Mucosa of stomach (tissue), 1 donor: ENCODE measurements around the gene PNCK.
"Not testable (repeated sequence)": the region's sequence is repeated elsewhere in the genome, so short reads cannot be mapped to it uniquely, and the experiment has no call there.

ENCODE experiments used
- H3K27me3 ChIP-seq: one replicate; pipeline ENCODE4 v1.7.0; 2013; ENCODE audit warnings: mild to moderate bottlenecking, low read length; ENCODE audit not compliant: control insufficient read depth, insufficient read depth
- H3K36me3 ChIP-seq: one replicate; pipeline ENCODE4 v1.7.0; 2013; ENCODE audit warnings: low read length; ENCODE audit not compliant: control insufficient read depth, insufficient read depth
- H3K4me1 ChIP-seq: one replicate; pipeline ENCODE4 v1.7.0; 2013; ENCODE audit warnings: mild to moderate bottlenecking, low read length; ENCODE audit not compliant: control insufficient read depth, insufficient read depth
- H3K4me3 ChIP-seq: one replicate; pipeline ENCODE4 v1.7.0; 2013; ENCODE audit warnings: low read length
- H3K9ac ChIP-seq: one replicate; pipeline ENCODE4 v1.7.0; 2013; ENCODE audit warnings: mild to moderate bottlenecking, low read length, moderate library complexity
- H3K9me3 ChIP-seq: one replicate; pipeline ENCODE4 v1.7.0; 2013; ENCODE audit warnings: mild to moderate bottlenecking, low read length, moderate library complexity; ENCODE audit not compliant: control insufficient read depth
- donor health status: Pancreatic carcinoma.

The PNCK gene

DNA sequence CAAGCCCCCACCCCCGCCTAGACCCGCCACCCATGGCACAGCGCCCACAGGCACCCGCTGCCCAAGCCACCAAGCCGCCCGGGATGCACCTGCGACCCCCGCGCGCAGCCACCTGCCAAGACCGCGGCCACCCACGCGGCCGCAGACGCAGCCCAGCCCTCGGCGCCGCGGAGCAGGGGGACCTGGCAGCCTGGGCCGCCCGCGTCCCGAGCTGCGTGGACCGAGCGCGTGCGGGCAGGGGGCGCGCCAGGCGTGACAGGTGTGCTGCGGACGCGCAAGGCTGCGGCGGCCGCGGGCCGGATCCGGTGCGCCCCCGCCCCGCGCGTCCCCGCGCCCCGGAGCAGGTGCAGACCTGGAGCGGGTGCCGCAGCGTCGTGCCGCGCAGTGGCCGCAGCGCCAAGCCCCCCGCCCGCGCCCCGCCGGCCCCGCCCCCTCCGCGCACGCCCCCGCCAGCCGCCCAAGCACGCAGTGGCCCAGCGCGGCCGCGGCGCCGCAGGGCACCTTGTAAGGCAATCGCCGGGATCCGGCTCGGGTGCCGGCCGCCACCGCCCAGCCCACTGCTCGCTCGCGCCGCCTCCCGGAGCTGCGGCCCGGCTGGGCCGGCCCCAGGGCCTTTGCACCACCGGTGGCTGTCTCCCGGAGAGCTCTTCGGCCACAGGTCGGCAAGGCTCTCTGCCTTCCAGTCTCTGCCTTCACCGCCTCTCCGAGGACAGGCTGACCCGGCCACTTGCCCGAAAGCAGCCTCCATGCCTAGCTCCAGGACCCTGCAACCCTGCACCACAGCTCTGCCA is at the start of gene PNCK:
TSS of gene PNCK (minus strand) at position 386 of the 791 bp plus-strand sequence. CDS start 737 bp downstream, outside the sequence.
- Histone ChIP-seq H3K36me3 (no peaks in the 10 kb centered on the region), H3K9ac (no peak within 1 kb of the TSS), H3K4me1 (no peaks in the 10 kb centered on the region), H3K27me3 (peaks cover 13% of the 10 kb centered on the region), H3K4me3 (no peak within 1 kb of the TSS), H3K9me3 (no peaks in the 10 kb centered on the region)

DNA sequence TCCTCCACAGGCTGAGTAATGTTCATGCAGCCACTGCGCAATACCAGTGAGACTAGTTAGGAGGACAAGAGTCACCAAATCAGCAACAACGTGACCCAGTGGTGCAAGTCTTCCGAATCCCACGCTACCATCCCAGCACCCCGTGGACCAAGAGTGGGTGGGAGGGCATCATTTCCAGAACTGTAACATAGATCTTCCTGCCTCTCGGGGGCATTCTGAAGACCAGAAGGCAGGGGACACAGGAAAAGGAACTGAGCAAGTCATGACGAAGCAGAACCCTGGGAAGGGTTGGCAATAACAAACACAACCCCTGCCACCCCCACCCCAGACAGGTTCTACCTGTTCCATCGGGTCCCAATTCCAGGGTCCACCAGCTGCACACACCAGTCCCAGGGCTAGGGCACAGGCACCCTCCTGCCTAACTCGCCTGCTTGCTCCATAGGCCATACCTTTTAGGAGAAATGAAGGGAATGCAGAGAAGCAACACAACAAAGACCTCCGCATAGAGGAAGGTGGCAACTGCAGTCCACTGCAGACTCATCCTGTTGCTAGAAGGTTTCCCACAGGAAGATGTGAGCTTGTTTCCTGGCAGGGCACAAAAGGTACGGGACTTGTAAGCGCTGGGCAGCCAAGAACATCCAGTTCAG is 49.2 kb upstream of the PNCK start:
- no peak overlapping the region for H3K4me3 ChIP-seq
- H3K27me3 ChIP-seq: no peaks in the 10 kb centered on the region
- peak overlapping the region; percentile 68 for H3K9ac ChIP-seq
- H3K4me1 ChIP-seq: peaks cover 33% of the 10 kb centered on the region
- H3K9me3 ChIP-seq: no peaks in the 10 kb centered on the region
- no peaks in the 10 kb centered on the region for H3K36me3 ChIP-seq

DNA sequence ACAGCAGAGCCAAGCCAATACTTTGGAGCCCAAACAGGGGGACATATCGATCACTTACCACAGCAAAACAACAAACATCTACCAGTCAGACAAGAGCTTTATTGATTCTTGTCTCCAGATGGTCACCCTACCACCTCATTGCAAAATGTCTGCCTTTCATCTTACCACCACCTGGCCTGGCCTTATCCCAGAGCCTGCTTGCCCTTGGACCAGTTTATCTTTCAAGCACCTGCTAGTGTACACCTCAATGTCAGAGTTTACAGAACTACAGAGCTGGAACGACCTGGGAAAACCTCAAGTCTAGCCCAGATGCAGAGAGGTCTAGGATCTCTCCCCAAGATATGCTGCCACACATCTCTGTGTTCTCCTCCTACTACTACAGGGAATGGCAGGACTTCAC is 46.1 kb upstream of the PNCK start:
- Histone ChIP-seq H3K36me3 (no peaks in the 10 kb centered on the region), H3K9ac (no peak overlapping the region)

DNA sequence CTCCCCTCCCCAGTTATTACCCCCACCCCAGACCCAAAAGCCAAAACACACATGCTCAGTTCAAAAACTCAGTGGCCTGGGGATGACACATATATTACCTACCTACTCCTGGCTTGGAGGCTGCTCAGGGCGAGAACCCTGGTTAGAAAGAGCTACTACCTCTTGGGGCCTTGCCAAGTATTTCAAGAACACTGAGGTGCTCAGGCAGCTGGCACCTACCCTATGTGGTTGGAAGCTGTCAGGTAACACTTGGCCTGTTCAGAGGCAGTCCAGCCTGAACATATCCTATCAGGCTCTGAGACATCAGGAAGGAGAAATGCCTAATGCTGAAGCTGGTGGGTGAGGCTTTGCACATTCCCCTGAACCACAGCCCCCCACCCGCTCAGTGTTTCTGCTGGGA is 45.6 kb upstream of the PNCK start:
- Histone ChIP-seq H3K4me1 (peaks cover 6% of the 10 kb centered on the region), H3K36me3 (no peaks in the 10 kb centered on the region), H3K9me3 (no peaks in the 10 kb centered on the region), H3K27me3 (no peaks in the 10 kb centered on the region), H3K4me3 (no peak overlapping the region), H3K9ac (no peak overlapping the region)

More for the DNA sequence above, 46.1 kb upstream of the PNCK start:
- Histone ChIP-seq H3K27me3 (no peaks in the 10 kb centered on the region), H3K4me1 (peaks cover 6% of the 10 kb centered on the region), H3K9me3 (no peaks in the 10 kb centered on the region), H3K4me3 (no peak overlapping the region)

DNA sequence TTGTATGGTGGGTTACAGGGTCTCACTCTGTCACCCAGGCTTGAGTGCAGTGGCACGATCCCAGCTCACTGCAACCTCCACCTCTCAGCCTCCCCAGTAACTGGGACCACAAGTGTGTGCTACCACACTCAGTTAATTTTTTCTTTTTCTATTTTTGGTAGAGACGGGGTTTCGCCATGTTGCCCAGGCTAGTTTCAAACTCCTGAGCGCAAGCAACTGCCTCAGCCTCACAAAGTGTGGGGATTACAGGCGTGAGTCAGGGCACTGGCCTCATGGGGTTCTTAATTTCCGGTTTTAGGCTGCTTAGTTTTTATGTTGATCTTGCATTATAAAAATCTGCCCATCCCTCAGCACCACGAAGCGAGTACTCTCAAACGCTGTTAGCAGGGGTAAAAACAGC is 43.8 kb upstream of the PNCK start:
- H3K36me3 ChIP-seq: no peaks in the 10 kb centered on the region
- H3K9ac ChIP-seq: no peak overlapping the region
- H3K9me3 ChIP-seq: no peaks in the 10 kb centered on the region
- no peaks in the 10 kb centered on the region for H3K27me3 ChIP-seq
- H3K4me1 ChIP-seq: peaks cover 6% of the 10 kb centered on the region
- no peak overlapping the region for H3K4me3 ChIP-seq

DNA sequence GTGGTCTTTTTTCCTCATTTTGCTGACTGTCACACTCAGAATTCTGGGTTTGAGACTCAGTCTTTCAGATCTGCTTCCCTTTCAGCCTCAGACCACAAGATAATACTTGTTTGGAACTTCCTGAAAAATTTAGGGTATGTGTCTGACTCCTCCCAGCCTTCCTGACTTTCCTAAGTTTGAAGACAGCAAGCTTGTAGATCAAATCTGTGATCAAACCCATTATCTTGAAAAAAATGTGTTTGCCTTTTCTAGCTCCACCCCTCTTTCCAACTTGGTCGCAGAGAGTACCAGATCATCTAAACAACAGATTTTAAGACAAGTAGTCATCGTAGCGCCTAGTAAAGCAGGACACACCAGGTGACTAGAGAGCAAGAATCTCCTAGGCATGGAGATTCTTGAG is 40.6 kb upstream of the PNCK start:
- Histone ChIP-seq H3K27me3 (no peaks in the 10 kb centered on the region), H3K4me1 (no peaks in the 10 kb centered on the region), H3K36me3 (no peaks in the 10 kb centered on the region), H3K9me3 (no peaks in the 10 kb centered on the region), H3K4me3 (no peak overlapping the region), H3K9ac (no peak overlapping the region)

DNA sequence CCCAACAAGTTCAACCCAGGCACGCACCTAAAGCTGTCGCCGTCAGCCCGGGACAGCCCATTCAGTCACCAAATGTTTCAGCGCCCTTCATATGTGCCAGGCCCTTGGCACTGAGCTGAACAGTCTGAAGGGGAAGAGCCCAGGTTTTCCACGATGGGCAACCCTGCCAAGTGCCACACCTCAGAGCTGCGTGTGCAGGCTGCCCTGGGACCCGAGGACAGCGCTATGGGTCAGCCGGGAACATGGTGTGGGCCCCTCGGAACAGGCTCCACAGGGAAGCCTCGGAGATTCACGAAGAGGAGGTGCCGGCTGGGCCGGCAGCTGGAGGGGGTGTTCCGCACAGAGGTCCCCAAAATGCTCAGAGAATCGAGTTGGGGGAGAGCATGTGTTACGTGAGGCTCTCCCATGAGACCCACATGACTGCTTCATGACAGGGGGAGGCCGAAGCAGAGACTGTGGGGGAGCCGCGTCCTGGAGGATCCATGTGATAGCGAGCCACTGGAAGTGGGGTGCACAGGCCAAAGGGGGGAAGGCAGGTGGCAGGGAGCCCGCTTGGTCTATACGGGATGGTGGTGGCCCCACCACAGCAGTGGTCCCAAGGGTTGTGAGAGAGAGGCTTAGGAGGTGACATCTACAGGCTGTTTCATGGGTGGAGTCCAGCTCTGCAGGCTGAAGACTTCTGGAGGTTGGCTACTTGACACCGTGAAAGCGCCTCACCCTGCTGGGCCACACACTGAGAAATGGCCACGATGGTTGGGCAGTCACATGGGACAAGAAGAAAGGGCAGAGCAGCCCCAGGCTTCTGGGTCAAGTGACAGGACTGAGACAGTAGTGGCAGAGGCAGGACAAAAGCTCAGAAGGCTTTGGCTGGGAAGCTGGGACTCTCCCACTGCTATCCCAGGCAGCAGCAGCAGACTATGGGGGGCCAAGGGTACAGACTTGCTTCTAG is 36.4 kb upstream of the PNCK start:
- H3K9ac ChIP-seq: no peak overlapping the region
- H3K27me3 ChIP-seq: no peaks in the 10 kb centered on the region
- no peak overlapping the region for H3K4me3 ChIP-seq
- H3K36me3 ChIP-seq: no peaks in the 10 kb centered on the region
- no peaks in the 10 kb centered on the region for H3K4me1 ChIP-seq
- H3K9me3 ChIP-seq: no peaks in the 10 kb centered on the region

DNA sequence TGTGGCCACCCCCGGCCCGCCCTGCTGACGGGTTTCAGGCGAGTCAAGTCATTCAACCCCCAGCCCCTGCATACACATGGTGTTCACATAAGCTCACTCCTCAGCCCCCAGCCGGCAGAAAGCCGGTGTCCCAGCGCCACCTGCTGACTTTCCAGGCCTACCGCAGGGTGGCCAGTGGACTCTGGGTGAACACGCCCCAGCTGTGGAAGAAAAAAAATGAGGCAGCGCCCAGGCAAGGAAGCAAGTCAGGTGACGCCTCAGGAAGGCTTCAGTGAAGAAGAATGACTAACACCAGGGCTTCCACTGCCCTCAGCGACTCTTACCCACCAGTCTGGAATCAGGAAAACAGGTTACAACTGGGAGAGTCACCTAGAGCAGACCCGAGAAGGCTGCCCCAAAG is 34.8 kb upstream of the PNCK start:
- no peak overlapping the region for H3K9ac ChIP-seq
- H3K9me3 ChIP-seq: no peaks in the 10 kb centered on the region
- no peak overlapping the region for H3K4me3 ChIP-seq
- peaks cover 7% of the 10 kb centered on the region for H3K4me1 ChIP-seq
- no peaks in the 10 kb centered on the region for H3K27me3 ChIP-seq
- H3K36me3 ChIP-seq: no peaks in the 10 kb centered on the region

DNA sequence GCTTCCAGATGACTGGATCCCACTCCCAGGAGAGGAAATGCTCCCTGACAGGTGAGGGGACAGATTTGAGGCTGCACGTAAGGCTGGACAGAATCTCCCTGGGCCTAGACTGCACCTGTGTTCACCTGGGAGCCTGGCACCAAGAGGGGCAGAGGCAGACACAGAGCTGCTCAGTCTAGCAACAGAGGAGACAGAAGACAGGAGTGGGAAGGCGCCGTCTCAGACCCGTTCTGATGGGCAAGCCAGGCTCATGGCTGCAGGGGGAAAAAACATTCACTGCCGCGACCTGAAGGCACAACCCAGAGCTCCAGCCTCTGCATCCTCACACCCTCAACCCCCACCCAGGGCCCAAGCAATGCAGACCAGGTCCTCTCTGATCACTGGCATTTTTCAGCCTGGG is 33.8 kb upstream of the PNCK start:
- H3K4me1 ChIP-seq: peaks cover 10% of the 10 kb centered on the region
- no peak overlapping the region for H3K4me3 ChIP-seq
- no peaks in the 10 kb centered on the region for H3K27me3 ChIP-seq
- H3K36me3 ChIP-seq: no peaks in the 10 kb centered on the region
- H3K9me3 ChIP-seq: no peaks in the 10 kb centered on the region
- H3K9ac ChIP-seq: no peak overlapping the region

DNA sequence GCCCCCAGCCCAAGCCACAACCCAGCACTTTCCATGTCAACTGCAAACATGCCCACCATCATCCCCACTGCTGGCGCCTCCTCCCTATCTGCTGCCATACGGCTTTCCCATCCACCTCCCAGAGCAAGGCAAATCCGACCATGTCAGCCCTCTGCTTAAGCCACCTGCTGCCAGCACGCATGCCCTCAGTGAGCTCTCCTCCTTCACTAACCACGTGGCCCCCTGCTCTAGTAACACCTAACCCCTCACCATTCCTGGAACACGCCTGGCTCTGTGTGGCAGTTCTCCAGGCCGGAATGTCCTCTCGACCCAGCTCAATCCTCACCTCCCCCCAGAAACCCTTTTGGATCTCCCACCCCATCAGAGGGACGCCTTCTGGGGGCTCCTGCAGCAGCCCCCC is 33.2 kb upstream of the PNCK start:
- Histone ChIP-seq H3K36me3 (no peaks in the 10 kb centered on the region), H3K27me3 (no peaks in the 10 kb centered on the region), H3K9ac (no peak overlapping the region), H3K4me3 (no peak overlapping the region), H3K9me3 (no peaks in the 10 kb centered on the region), H3K4me1 (peaks cover 10% of the 10 kb centered on the region)

DNA sequence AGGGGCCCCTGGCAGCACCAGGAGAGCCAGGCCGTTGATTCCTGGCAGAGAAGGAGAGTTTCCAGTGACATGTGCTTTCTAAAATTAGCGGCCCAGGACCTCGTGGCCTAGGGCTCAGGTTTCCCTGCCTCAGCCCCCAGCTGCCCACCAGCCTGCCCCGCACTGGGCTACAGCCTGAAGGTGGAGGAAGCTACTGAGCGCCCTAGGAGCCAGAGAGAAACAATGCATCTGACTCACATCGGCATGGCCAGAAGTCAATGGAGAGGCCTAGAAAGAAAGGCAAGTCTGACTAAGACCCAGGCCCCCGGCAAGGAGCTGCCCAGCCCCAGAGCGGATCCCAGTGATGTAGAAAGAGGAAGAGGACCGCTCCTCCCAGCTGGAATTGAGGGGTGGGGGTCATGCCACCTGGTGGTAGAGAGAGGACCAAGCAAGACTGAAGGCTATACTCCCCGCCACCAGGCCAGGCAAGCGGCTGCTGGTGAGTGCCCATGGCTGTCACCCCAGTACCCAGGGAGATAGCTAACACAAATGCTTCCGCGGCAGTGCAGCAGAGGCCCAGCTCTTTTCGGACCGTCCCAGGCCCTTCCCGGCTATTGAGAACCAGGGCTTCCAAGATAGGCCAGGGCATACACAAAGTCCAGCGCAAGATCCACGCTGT is 31.9 kb upstream of the PNCK start:
- H3K9me3 ChIP-seq, H3K36me3 ChIP-seq, H3K27me3 ChIP-seq, H3K4me3 ChIP-seq, H3K9ac ChIP-seq: not testable (repeated sequence)
- H3K4me1 ChIP-seq: peaks cover 10% of the 10 kb centered on the region
